NCI-H2107 (cell line): ENCODE measurements around the gene LIMD2.

Experiments used
- DNase-seq: peaks from one replicate; lab custom pipeline; 2025; lab: John Stamatoyannopoulos, UW

LIMD2 gene

GRCh38 chr17:63681530-63681929 is 18.4 kb downstream of the LIMD2 start:
- DNase-seq = no peak

DNA sequence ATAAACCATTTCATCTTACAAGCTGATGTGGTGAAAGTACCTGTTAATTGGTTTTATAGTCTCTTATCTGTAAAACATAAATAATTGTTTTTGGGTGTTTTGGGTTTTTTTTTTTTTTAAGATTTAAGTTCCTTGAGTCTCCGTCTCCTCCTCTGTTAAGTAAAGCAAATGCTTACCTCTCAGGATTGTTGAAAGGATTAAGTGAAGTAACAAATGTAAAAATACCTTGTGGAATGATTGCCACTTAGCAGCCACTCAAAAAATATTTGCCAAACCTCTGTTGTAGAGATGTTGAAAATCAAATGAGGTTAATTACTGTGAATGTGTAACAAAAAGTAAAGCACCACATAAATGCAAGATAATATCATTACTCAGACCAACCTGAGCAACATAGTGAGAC is 19.2 kb downstream of the LIMD2 start:
- no peak for DNase-seq

DNA sequence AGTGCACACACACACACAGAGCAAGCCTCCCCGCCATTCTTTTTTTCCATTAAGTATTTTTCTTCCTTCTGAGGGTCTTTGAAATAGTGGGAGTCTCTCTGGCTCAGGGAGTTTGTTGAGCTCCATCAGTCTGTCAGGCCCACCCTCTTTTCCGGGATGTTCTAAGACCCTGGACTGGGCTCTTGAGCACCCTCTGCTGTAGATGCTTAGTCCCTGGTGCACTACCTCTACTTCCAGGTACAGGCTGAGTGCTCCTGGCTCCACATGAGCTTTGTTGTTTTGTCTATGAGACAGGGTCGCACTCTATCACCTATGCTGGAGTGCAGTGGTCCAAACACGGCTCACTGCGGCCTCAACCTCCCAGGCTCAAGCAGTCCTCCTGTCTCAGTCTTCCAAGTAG is 20.7 kb downstream of the LIMD2 start:
- no peak for DNase-seq

- no peak for DNase-seq
These were observed 23.3 kb downstream of the LIMD2 start for GRCh38 chr17:63676584-63676983.

- DNase-seq = no peak
These were observed 24.0 kb downstream of the LIMD2 start for GRCh38 chr17:63675607-63676546.

- no peak for DNase-seq
These were observed 24.7 kb downstream of the LIMD2 start for GRCh38 chr17:63675231-63675606.

- no peak for DNase-seq
These were observed 27.1 kb downstream of the LIMD2 start for GRCh38 chr17:63672856-63673255.

DNA sequence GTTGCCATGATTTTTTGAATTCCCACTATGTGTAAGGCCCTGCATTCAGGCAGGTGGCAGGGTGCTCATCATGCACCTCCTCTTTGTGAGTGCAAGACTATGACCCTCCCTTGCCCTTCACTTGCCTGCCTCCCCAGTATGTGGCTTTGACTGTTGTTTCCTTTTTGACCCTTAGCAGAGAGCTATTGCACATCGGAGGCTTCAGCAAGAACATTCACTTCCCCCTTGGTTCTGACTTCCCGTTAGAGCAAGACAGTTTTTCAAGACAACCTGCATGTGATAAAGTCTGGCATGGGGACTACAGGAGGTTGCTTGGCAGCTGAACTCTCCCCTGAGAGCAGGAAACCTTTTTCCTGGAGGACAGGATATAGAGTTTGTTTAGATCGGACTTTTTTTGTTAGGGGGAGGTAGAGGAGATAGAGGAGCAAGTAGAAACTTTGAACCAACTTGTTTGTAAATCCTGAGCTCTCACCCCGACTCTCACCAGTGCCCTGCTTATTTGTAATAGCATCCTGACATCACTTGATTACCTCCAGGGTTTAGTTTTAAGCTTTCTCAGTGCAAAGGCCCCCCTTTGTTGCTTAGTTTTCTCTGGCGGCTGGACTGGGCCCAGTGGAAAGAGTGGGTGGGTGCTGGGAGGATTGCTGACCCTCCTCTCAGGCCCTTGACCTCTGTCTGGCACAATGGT is 34.3 kb downstream of the LIMD2 start:
- no peak for DNase-seq

DNA sequence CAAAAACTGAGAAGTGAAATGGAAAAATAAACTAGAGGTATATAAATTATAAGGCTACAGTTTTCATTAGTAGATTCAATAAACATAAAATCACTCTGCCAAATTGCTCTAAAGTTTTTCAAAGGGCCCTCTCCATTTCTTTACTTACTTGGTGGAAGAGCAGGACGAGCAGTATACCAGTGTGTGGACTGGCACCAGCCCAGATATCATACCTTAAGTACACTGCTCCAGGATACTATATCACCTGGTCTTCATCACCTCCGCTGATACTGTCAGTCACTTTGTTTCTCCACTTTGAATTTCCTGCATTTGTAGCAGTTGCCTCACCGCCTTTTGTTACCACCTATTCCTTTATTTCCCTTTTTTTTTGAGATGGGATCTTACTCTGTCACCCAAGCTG is 40.1 kb downstream of the LIMD2 start:
- DNase-seq = no peak

- no peak for DNase-seq
These were observed 41.6 kb downstream of the LIMD2 start for GRCh38 chr17:63658366-63658765.

- no peak for DNase-seq
These were observed 42.1 kb downstream of the LIMD2 start for GRCh38 chr17:63657786-63658185.

DNA sequence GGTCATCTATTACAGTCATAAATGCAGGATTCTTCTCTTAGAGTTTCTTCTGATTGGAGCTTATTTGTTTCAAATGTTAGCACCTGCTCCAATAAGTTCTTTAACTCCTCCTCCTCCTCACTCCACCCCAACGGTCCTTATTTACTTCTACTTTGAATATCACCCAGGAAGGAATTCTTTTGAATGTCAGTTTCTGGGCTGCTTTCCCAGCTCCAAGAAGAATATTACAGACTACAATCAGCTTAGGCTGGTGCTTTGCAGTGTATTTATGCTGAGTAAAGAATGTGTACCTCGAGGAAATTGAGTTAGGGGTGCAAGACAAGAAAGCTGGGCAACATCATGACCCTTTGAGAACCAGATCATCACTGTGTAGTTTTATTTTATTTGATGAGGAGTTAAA is 46.9 kb downstream of the LIMD2 start:
- no peak for DNase-seq

DNA sequence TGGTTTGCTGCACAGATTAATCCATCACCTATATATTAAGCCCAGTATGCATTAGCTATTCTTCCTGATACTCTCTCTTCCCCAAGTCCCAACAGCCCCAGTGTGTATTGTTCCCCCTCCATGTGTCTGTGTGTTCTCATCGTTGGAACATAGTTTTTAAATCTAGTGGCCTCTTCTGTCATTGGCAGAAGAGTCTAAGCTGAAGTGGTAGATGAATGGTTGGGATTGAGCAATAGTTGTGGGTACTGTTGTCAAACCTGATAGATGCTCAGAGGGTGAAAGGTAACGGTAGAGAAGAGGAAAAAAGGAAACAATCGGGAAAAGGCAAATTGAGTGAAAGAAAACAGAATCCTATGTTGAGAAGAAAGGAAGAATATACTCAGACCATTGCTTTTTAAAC is 47.8 kb downstream of the LIMD2 start:
- no peak for DNase-seq

DNA sequence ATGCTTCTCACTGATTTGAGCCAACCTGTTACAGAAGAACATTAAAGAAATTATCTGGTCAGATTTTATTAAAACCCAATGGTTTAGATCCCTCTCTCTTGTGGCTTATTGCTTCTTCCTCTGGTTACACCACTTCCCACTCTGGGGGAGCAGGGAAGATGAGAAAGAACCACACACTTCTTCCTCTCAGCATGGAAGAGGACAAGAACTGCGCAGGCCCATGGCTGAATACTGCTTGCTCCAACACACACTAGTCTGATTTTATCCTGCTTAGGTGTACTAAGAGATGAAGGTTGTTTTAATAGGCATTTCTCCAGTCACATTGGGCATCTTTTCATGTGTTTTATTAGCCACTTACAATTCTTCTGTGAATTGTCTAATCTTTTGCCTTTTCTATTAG is 50.1 kb downstream of the LIMD2 start:
- DNase-seq = no peak

GRCh38 chr17:63647936-63648335 is 52.0 kb downstream of the LIMD2 start:
- DNase-seq = no peak

DNA sequence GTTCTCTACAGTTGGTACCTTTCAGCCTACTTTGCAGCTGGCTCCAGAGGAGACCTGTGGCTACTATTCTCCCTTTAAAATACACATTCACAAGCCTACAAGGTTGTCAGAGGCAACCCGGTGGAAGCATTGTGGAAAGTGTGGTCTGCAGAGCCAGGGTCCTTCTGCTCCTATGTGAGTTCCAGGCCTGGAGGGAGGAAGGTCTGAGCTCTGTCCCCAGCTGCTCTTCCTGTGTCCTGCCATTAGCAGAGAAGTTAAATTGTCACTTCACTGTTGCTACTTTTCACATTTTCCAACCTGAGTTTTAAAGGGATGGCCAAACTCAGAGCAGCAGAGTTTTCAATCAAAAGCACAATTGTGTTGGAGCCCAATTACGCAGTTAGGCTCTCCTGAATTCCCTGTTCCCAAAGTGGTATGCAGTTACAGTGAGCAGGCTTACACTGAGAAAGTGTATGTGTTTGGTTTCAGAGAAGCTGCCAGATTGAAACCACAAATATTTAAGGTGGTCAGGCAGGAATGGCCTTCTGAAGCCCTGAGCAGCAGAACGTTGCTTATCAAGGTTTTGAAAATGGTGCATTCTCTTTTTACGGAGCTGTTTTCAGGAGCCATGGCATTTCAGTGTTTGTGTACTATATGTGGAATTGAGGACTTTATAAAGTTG is 52.7 kb downstream of the LIMD2 start:
- DNase-seq = no peak

- DNase-seq = no peak
These were observed 53.5 kb downstream of the LIMD2 start for GRCh38 chr17:63646488-63646806.
